Heart left ventricle (tissue), 13 donors: ENCODE measurements around the gene TNKS2.

Experiments used
- CTCF ChIP-seq, 12 donors: fragments of 200-600 bp; sonication (generic) in 4 of 12; IDR thresholded peaks; one replicate each; pipeline versions ENCODE4 v1.5.0 to v1.8.0; 2018 to 2022; ENCODE audit warnings: antibody characterized with exemption in 12 of 12, mild to moderate bottlenecking in 5 of 12
- POLR2A ChIP-seq, 2 donors: fragments of 450-650 bp; IDR thresholded peaks; one replicate each; pipeline ENCODE4 v1.6.1; 2017; ENCODE audit warnings: antibody characterized with exemption in 2 of 2, mild to moderate bottlenecking in 2 of 2, moderate library complexity in 2 of 2
- donor health status: ischemic (EF 13 %, LVEDD 7.1; RV severe dilation, severe dysfunction).
- donor health status: DM: no; HTN: yes; CAD: no.
- donor health status: DM: no; HTN: no; CAD: no.
- donor health status: ischemic (EF 25% LVEDD 6.9; RV normal size, moderate dysfunction).
- donor health status: ischemic (EF 25% LVEDD 5.7; RV mildly dilated, moderate dysfunction).
- donor health status: ischemic (EF 35%, LVEDD 5.7; RV mildly dilated, moderate dysfunction).
- donor health status: nonischemic (EF 11% LVEDD 7.7; RV severe dilation, severe dysfunction).
- donor health status: DM: yes; HTN: yes; CAD: no.
- donor health status: PGD.
- donor health status: ischemic (EF 29% LVEDD 5.4; RV normal size, mild dysfunction).
- donor health status: nonischemic (EF 23%, LVEDD 6.1; RV moderate dilation, normal function).

- TF ChIP-seq CTCF (IDR thresholded peaks at IDR 0.05) (no peak), POLR2A (IDR thresholded peaks at IDR 0.05) (no peak)
Measured at GRCh38 chr10:91800182-91800581, 2.0 kb downstream of the TNKS2 start.
